ENCODE measurements around the gene TUBGCP2.

The TUBGCP2 gene

GRCh38 chr10:133298466-133298865, 10.2 kb downstream of the TUBGCP2 start:
- H3K27ac ChIP-seq = no peak overlapping the region
- ChIA-PET POLR2A (ENCODE audit: low non-redundant PET) (no interaction called here), CTCF (no interaction called here)
- DNase-seq (ENCODE audit: low spot score) = no peak
- TF ChIP-seq CTCF (conservative IDR thresholded peaks at IDR 0.05; ENCODE audit: low read depth) = no peak

GRCh38 chr10:133297504-133297903, 11.2 kb downstream of the TUBGCP2 start:
- ChIA-PET POLR2A (ENCODE audit: low non-redundant PET) (no interaction called here), CTCF (no interaction called here)
- TF ChIP-seq CTCF (conservative IDR thresholded peaks at IDR 0.05; ENCODE audit: low read depth) = no peak
- no peak for DNase-seq (ENCODE audit: low spot score)
- no peak overlapping the region for H3K27ac ChIP-seq

GRCh38 chr10:133295426-133296320, 13.0 kb downstream of the TUBGCP2 start:
- ChIA-PET POLR2A (ENCODE audit: low non-redundant PET) (interaction anchor here (0.5 to 0.6 kb wide), 2 partner anchors 12 to 20 kb away, joined by 3 read pairs; no protein-coding TSS in a partner anchor), CTCF (interaction anchor here (0.7 to 0.9 kb wide), 2 partner anchors 12 to 93 kb away, joined by 4 to 14 read pairs; no protein-coding TSS in a partner anchor)
- H3K27ac ChIP-seq = no peak overlapping the region; the same call in 1 of the 2 replicates
- no peak for TF ChIP-seq CTCF (conservative IDR thresholded peaks at IDR 0.05; ENCODE audit: low read depth)
- DNase-seq (ENCODE audit: low spot score) = no peak

- peak overlapping the region; percentile 77 for H3K27ac ChIP-seq
- ChIA-PET CTCF (interaction anchor here (0.8 to 1.4 kb wide), 2 partner anchors 14 to 35 kb away, joined by 4 read pairs; no protein-coding TSS in a partner anchor), POLR2A (ENCODE audit: low non-redundant PET) (interaction anchor here (1.3 kb wide), 1 partner anchor 35 kb away, joined by 5 read pairs; no protein-coding TSS in a partner anchor)
- no peak for TF ChIP-seq CTCF (conservative IDR thresholded peaks at IDR 0.05; ENCODE audit: low read depth)
- DNase-seq (ENCODE audit: low spot score) = no peak
These were observed 14.5 kb downstream of the TUBGCP2 start for GRCh38 chr10:133294189-133294588.

GRCh38 chr10:133293810-133294119, 14.9 kb downstream of the TUBGCP2 start:
- DNase-seq (ENCODE audit: low spot score) = no peak
- peak overlapping the region; percentile 77 for H3K27ac ChIP-seq
- ChIA-PET POLR2A (ENCODE audit: low non-redundant PET) (interaction anchor here (1.3 kb wide), 1 partner anchor 35 kb away, joined by 5 read pairs; no protein-coding TSS in a partner anchor), CTCF (interaction anchor here (0.8 to 1.4 kb wide), 2 partner anchors 14 to 36 kb away, joined by 4 read pairs; no protein-coding TSS in a partner anchor)
- TF ChIP-seq CTCF (conservative IDR thresholded peaks at IDR 0.05; ENCODE audit: low read depth) = no peak

- no peak for TF ChIP-seq CTCF (conservative IDR thresholded peaks at IDR 0.05; ENCODE audit: low read depth)
- ChIA-PET POLR2A (ENCODE audit: low non-redundant PET) (interaction anchor here (1.3 kb wide), 1 partner anchor 34 kb away, joined by 5 read pairs; no protein-coding TSS in a partner anchor), CTCF (interaction anchor here (0.9 to 1.4 kb wide), 3 partner anchors 11 to 36 kb away, joined by 4 to 6 read pairs (median 4); no protein-coding TSS in a partner anchor)
- peak; percentile 95 for DNase-seq (ENCODE audit: low spot score)
- peak overlapping the region; percentile 77 for H3K27ac ChIP-seq
These were observed 15.5 kb downstream of the TUBGCP2 start for GRCh38 chr10:133292919-133293809.
